ENCODE results near the gene RGMA. TPM values are rescaled to one million over a fixed set of nuclear protein-coding genes. Genes with fewer than 3 reads are reported as not detected.
A peak's percentile ranks its signal among the peaks of the same experiment; 100 is the strongest.

The RGMA gene
- total RNA-seq, 1 experiment from 2014 or later, result 3.3 TPM

GRCh38 chr15:93031103-93031464, 57.9 kb downstream of the RGMA start:
- Histone ChIP-seq H3K9me2 (ENCODE audit: insufficient read depth) (no peaks in the 10 kb centered on the region), H3F3A (ENCODE audit: insufficient read depth, low read depth) (peaks cover 34% of the 10 kb centered on the region), H2AFZ (no peak overlapping the region), H3K4me3 (no peak overlapping the region), H3K9me3 (ENCODE audit: insufficient read depth, low read depth) (no peaks in the 10 kb centered on the region), H3K27ac (no peak overlapping the region), H3K4me2 (no peak overlapping the region), H3K27me3 (ENCODE audit: insufficient read depth, low read depth) (no peaks in the 10 kb centered on the region), H3K4me1 (replicated peaks; ENCODE audit: insufficient read depth) (no peaks in the 10 kb centered on the region), H3K79me2 (ENCODE audit: low read depth) (no peaks in the 10 kb centered on the region), H3K36me3 (ENCODE audit: low read depth) (0 out of 2 replicates have a peak, but pooled peaks cover 6% of the 10 kb centered on the region), H4K20me1 (ENCODE audit: insufficient read depth) (peaks cover 16% of the 10 kb centered on the region)
- no peak for DNase-seq
- intact Hi-C loops (cut with micrococcal nuclease; ENCODE audit: unreplicated experiment), result loop anchor here (2.0 to 10.0 kb wide), 3 partner anchors 42 to 1291 kb away; no protein-coding TSS in a partner anchor
- no peak for TF ChIP-seq CTCF (conservative IDR thresholded peaks at IDR 0.05)
- no peak for TF ChIP-seq EZH2 (IDR thresholded peaks at IDR 0.05; ENCODE audit: low read depth)
- ChIA-PET POLR2A (ENCODE audit: unreplicated experiment) (no interaction called here), CTCF (interaction anchor here (2.6 kb wide), 1 partner anchor 1089 kb away, joined by 25 read pairs; no protein-coding TSS in a partner anchor)
- BruUV-seq (replicated peaks), result no TSS peak

- Histone ChIP-seq H3K27ac (no peak overlapping the region), H2AFZ (no peak overlapping the region), H3F3A (ENCODE audit: insufficient read depth, low read depth) (peaks cover 38% of the 10 kb centered on the region), H3K9me3 (ENCODE audit: insufficient read depth, low read depth) (no peaks in the 10 kb centered on the region), H3K4me1 (replicated peaks; ENCODE audit: insufficient read depth) (no peaks in the 10 kb centered on the region), H3K27me3 (ENCODE audit: insufficient read depth, low read depth) (no peaks in the 10 kb centered on the region), H4K20me1 (ENCODE audit: insufficient read depth) (peaks cover 16% of the 10 kb centered on the region), H3K79me2 (ENCODE audit: low read depth) (no peaks in the 10 kb centered on the region), H3K4me3 (no peak overlapping the region), H3K4me2 (no peak overlapping the region), H3K9me2 (ENCODE audit: insufficient read depth) (no peaks in the 10 kb centered on the region), H3K36me3 (ENCODE audit: low read depth) (0 out of 2 replicates have a peak, but pooled peaks cover 7% of the 10 kb centered on the region)
- DNase-seq, result peak; percentile 61 to 68
- TF ChIP-seq EZH2 (IDR thresholded peaks at IDR 0.05; ENCODE audit: low read depth) (no peak), CTCF (conservative IDR thresholded peaks at IDR 0.05) (peak; percentile 89)
- intact Hi-C loops (cut with micrococcal nuclease; ENCODE audit: unreplicated experiment), result loop anchor here (1.0 to 10.0 kb wide), 4 partner anchors 42 to 1292 kb away; no protein-coding TSS in a partner anchor
- ChIA-PET POLR2A (ENCODE audit: unreplicated experiment) (no interaction called here), CTCF (interaction anchor here (0.6 to 2.6 kb wide), 5 partner anchors 43 to 1089 kb away, joined by 3 to 25 read pairs (median 4); no protein-coding TSS in a partner anchor)
- BruUV-seq (replicated peaks), result no TSS peak
Measured at GRCh38 chr15:93030430-93031102, 58.4 kb downstream of the RGMA start.

- no peak for DNase-seq
- H3K4me2 ChIP-seq, result no peak overlapping the region
- intact Hi-C loops (cut with micrococcal nuclease; ENCODE audit: unreplicated experiment), result loop anchor here (1.0 to 10.0 kb wide), 4 partner anchors 43 to 1292 kb away; no protein-coding TSS in a partner anchor
Measured at GRCh38 chr15:93029836-93030429, 59.1 kb downstream of the RGMA start.

More at GRCh38 chr15:93029836-93030429, 59.1 kb downstream of the RGMA start:
- peaks cover 38% of the 10 kb centered on the region for H3F3A ChIP-seq (ENCODE audit: insufficient read depth, low read depth)
- no peak for TF ChIP-seq CTCF (conservative IDR thresholded peaks at IDR 0.05)
- no peak for TF ChIP-seq EZH2 (IDR thresholded peaks at IDR 0.05; ENCODE audit: low read depth)
- H3K4me3 ChIP-seq, result no peak overlapping the region
- no TSS peak for BruUV-seq (replicated peaks)
- H3K4me1 ChIP-seq (replicated peaks; ENCODE audit: insufficient read depth), result no peaks in the 10 kb centered on the region
- H3K27ac ChIP-seq, result no peak overlapping the region
- no peaks in the 10 kb centered on the region for H3K9me3 ChIP-seq (ENCODE audit: insufficient read depth, low read depth)
- no peaks in the 10 kb centered on the region for H3K27me3 ChIP-seq (ENCODE audit: insufficient read depth, low read depth)
- H3K9me2 ChIP-seq (ENCODE audit: insufficient read depth), result no peaks in the 10 kb centered on the region
- ChIA-PET CTCF (interaction anchor here (0.6 to 2.6 kb wide), 5 partner anchors 42 to 1090 kb away, joined by 3 to 25 read pairs (median 4); no protein-coding TSS in a partner anchor), POLR2A (ENCODE audit: unreplicated experiment) (interaction anchor here (0.6 kb wide), 2 partner anchors 13 to 123 kb away, joined by 6 to 12 read pairs; no protein-coding TSS in a partner anchor)
- H4K20me1 ChIP-seq (ENCODE audit: insufficient read depth), result peaks cover 16% of the 10 kb centered on the region
- no peaks in the 10 kb centered on the region for H3K79me2 ChIP-seq (ENCODE audit: low read depth)
- 0 out of 2 replicates have a peak, but pooled peaks cover 7% of the 10 kb centered on the region for H3K36me3 ChIP-seq (ENCODE audit: low read depth)
- H2AFZ ChIP-seq, result no peak overlapping the region

Measured in PC-9 (cell line).